Nephron progenitor cell (in vitro differentiated cells): Measurements from ENCODE around the gene ZNF560.
"Not testable (repeated sequence)": the region's sequence is repeated elsewhere in the genome, so short reads cannot be mapped to it uniquely, and the experiment has no call there.

Source experiments
- DNase-seq: peaks from one replicate; pipeline ENCODE4 v3.0.0; 2021
- H3K27ac Mint-ChIP-seq: 2 replicates; pipeline ENCODE4 v1.8.0; 2021; ENCODE audit warnings: mild to moderate bottlenecking, moderate library complexity, mixed read lengths
- H3K27me3 Mint-ChIP-seq: 2 replicates; pipeline ENCODE4 v1.8.0; 2021; ENCODE audit warnings: mild to moderate bottlenecking, low read depth, mixed read lengths; ENCODE audit not compliant: poor library complexity
- H3K36me3 Mint-ChIP-seq: 2 replicates; pipeline ENCODE4 v1.8.0; 2021; ENCODE audit warnings: low read depth, mixed read lengths
- H3K4me1 Mint-ChIP-seq: 2 replicates; pipeline ENCODE4 v1.8.0; 2021; ENCODE audit warnings: mixed read lengths
- H3K4me3 Mint-ChIP-seq: 2 replicates; pipeline ENCODE4 v1.8.0; 2021; ENCODE audit warnings: mild to moderate bottlenecking, moderate library complexity, mixed read lengths
- H3K9me3 Mint-ChIP-seq: 2 replicates; pipeline ENCODE4 v1.8.0; 2021; ENCODE audit warnings: mild to moderate bottlenecking, moderate library complexity, mixed read lengths
- TF ChIP-seq, protein P1 (sequence below): fragments of 200-600 bp; sonication (generic); IDR thresholded peaks from 2 replicates; pipeline ENCODE4 v1.5.0; 2021; ENCODE audit warnings: antibody characterized with exemption

ZNF560 gene

DNA sequence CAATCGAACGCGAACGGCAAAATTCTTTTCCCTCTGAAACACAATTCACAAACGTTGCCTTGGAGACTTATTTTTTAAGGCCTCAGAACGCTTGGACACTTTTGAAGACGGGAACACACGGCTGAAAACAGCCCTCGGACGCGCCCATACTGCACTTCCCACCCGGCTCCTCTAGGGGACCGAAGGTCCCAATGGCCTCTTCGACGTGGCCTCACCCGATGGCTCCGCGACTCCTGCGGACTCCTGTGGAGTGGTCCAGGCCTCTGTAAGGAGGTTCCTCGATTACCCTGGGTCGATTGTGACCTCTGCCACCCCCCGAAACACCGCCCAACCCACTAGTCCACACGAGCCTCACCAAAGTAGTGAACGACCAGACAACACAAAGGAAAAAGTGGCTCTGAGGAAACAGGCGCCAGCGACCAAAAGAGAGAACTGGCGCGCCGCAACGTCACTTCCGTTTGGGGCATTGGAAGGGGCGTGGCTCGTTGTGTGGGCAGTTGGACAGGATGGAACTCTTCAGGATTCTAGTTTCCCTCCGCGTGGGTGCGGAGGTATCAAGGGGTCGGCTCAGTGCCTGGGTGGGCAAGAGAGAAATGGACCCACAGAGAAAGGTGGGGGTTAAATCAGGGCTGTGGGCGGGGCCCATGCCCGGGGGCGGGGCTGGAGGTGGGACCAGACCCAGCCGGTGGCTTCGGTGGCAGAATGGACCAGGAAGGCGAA, at the start of gene ZNF560:
Gene ZNF560, minus strand, starts transcription at position 434 of the 720 bp plus-strand sequence. CDS start 23,303 bp downstream, outside the sequence.
- TF ChIP-seq, protein P1, sequence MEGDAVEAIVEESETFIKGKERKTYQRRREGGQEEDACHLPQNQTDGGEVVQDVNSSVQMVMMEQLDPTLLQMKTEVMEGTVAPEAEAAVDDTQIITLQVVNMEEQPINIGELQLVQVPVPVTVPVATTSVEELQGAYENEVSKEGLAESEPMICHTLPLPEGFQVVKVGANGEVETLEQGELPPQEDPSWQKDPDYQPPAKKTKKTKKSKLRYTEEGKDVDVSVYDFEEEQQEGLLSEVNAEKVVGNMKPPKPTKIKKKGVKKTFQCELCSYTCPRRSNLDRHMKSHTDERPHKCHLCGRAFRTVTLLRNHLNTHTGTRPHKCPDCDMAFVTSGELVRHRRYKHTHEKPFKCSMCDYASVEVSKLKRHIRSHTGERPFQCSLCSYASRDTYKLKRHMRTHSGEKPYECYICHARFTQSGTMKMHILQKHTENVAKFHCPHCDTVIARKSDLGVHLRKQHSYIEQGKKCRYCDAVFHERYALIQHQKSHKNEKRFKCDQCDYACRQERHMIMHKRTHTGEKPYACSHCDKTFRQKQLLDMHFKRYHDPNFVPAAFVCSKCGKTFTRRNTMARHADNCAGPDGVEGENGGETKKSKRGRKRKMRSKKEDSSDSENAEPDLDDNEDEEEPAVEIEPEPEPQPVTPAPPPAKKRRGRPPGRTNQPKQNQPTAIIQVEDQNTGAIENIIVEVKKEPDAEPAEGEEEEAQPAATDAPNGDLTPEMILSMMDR: no peak
- Mint-ChIP-seq H3K27ac (no peak within 1 kb of the TSS), H3K4me1 (no peaks in the 10 kb centered on the region), H3K36me3 (no peaks in the 10 kb centered on the region), H3K4me3 (no peak within 1 kb of the TSS), H3K9me3 (peaks cover 91% of the 10 kb centered on the region), H3K27me3 (no peaks in the 10 kb centered on the region)
- DNase-seq: no peak

DNA sequence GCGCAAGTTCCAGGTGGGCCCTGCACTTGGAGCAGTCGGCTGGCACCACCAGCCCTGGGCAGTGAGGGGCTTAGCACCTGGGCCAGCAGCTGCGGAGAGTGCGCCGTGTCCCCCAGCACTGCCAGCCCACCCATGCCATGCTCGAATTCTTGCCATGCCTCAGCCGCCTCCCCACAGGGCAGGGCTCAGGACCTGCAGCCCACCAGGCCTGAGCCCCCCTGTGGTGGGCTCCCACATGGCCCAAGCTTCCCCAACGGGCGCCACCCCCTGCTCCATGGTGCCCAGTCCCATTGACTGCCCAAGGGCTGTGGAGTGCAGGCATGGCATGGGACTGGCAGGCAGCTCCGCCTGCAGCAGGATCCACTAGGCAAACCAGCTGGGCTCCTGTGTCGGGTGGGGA, 49.5 kb upstream of the ZNF560 start:
- Mint-ChIP-seq H3K36me3 (peaks cover 14% of the 10 kb centered on the region), H3K4me1 (no peaks in the 10 kb centered on the region), H3K27ac (no peak overlapping the region), H3K27me3 (peaks cover 4% of the 10 kb centered on the region), H3K4me3 (no peak overlapping the region), H3K9me3 (peaks cover 40% of the 10 kb centered on the region)
- TF ChIP-seq, protein P1: no peak
- DNase-seq: no peak

DNA sequence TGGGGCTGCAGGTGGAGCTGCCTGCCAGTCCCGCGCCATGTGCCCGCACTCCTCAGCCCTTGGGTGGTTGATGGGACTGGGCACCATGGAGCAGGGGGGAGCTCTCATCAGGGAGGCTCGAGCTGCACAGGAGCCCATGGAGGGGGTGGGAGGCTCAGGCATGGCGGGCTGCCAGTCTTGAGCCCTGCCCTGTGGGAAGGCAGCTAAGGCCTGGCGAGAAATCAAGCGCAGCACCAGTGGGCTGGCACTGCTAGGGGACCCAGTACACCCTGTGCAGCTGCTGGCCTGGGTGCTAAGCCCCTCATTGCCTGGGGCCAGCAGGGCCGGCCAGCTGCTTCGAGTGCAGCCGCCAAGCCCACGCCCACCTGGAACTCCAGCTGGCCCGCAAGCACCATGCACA, 42.9 kb upstream of the ZNF560 start:
- DNase-seq, H3K4me3 Mint-ChIP-seq, H3K27ac Mint-ChIP-seq, H3K27me3 Mint-ChIP-seq, H3K4me1 Mint-ChIP-seq: not testable (repeated sequence)
- peaks cover 57% of the 10 kb centered on the region for H3K9me3 Mint-ChIP-seq
- peaks cover 40% of the 10 kb centered on the region for H3K36me3 Mint-ChIP-seq

DNA sequence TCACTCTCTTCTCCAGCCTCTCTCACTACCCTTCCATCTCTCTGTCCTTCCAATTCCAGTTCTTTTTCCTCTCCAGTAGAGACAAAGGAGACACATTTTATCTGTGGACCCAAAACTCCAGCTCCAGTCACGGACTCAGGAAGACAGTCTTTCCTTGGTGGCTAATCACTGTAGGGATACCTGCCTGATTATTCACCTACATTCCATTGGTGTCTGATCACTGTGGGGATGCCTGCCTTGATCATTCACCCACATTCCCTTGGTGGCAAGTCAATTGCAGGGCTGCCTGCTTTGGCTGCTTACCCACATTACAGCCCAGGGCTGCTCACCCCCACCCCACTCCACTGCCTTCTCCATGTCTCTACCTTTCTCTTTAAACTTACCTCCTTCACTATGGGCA, 41.5 kb upstream of the ZNF560 start:
- Mint-ChIP-seq H3K9me3 (peaks cover 71% of the 10 kb centered on the region), H3K27ac (peak overlapping the region; percentile 15)
- DNase-seq: not testable (repeated sequence)

DNA sequence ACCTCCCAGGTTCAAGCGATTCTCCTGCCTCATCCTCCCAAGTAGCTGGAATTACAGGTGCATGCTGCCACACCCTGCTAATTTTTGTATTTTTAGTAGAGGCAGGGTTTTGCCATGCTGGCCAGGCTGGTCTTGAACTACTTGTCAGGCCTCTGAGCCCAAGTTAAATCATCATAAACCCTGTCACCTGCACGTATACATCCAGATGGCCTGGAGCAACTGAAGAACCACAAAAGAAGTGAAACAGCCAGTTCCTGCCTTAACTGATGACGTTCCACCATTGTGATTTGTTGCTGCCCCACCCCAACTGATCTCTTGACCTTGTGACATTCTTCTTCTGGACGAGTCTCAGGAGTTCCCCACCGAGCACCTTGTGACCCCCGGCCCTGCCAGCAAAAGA, 40.8 kb upstream of the ZNF560 start:
- not testable (repeated sequence) for H3K27ac Mint-ChIP-seq, DNase-seq
- H3K36me3 Mint-ChIP-seq: peaks cover 61% of the 10 kb centered on the region

More for the DNA sequence above, 41.5 kb upstream of the ZNF560 start:
- not testable (repeated sequence) for H3K27me3 Mint-ChIP-seq, H3K4me1 Mint-ChIP-seq
- Mint-ChIP-seq H3K4me3 (peak overlapping the region; percentile 94), H3K36me3 (peaks cover 54% of the 10 kb centered on the region)

DNA sequence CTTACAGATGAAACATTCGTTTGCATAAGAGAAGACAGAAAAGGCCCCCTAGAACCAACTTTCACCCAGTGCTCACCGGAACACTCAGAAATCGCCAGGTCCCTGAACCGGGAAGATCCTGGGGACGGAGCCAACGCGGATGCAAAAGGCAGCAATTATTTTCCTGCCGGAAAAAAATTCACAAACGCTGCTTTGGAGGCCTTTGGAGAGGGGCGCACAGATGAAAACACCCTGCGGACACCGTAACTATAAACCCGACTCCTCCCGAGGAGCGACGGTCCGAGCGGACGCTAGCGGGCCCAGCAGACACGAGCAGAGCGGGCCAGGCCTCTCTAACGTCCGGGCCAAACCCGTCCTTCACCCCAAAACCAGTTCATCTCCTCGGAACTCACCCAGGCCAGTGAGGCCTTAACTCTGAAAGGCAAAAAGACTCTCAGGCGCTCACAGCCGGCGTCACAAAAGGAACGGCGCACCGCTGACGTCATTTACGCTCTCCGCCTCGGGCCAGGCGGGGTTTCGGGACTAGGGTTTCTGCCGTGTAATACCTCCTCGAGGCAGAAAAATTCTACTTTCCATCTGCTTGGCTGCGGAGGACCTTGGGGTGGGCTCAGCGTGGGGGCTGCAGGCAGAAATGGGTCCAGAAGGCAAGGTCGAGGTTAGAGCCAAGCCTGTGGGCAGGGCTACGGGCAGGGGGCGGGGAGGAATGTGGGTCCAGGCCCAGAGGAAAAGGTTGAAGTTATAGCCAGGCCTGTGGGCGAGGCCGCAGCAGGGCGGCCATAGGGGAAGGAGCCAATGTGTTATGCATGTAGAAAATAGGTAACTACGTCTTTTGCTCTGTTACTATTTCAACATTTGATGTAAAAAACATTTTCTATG, 40.0 kb upstream of the ZNF560 start, which contains the start of gene ZNF426:
Gene ZNF426, minus strand, starts transcription at position 463 of the 876 bp plus-strand sequence. CDS start 2,413 bp downstream, outside the sequence.
- H3K9me3 Mint-ChIP-seq: peaks cover 86% of the 10 kb centered on the region
- peaks cover 69% of the 10 kb centered on the region for H3K36me3 Mint-ChIP-seq
- H3K27ac Mint-ChIP-seq: peak within 1 kb of the TSS; percentile 100
- DNase-seq: peak; percentile 78
- peak within 1 kb of the TSS; percentile 94 for H3K4me3 Mint-ChIP-seq
- peaks cover 6% of the 10 kb centered on the region for H3K27me3 Mint-ChIP-seq
- TF ChIP-seq, protein P1: no peak
- H3K4me1 Mint-ChIP-seq: no peaks in the 10 kb centered on the region

More for the DNA sequence above, 40.8 kb upstream of the ZNF560 start:
- Mint-ChIP-seq H3K9me3 (peaks cover 78% of the 10 kb centered on the region), H3K4me3 (peak overlapping the region; percentile 94)
- H3K4me1 Mint-ChIP-seq, H3K27me3 Mint-ChIP-seq: not testable (repeated sequence)

DNA sequence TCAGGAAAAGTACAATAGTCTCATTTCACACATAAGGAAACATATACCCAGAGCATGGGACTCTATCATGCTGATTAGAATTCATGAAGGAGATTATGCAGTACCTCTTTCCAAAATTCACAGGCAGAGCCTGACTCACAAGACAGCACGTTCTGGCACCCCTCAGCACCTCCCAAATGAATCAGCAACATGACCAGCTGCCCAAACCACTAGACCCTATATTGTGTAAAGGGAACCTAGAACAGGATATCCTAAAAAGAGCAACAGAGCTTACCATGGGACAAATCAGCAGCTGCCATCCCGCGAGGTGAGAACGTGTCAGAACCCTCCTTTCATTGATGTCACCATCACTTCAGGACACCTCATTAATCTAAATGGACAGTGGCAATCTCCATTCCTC, 37.5 kb upstream of the ZNF560 start:
- peaks cover 10% of the 10 kb centered on the region for H3K27me3 Mint-ChIP-seq
- H3K36me3 Mint-ChIP-seq: peaks cover 94% of the 10 kb centered on the region
- no peak for DNase-seq
- TF ChIP-seq, protein P1: no peak
- H3K4me1 Mint-ChIP-seq: no peaks in the 10 kb centered on the region
- H3K4me3 Mint-ChIP-seq: peak overlapping the region; percentile 54
- H3K27ac Mint-ChIP-seq: no peak overlapping the region
- H3K9me3 Mint-ChIP-seq: peaks cover 100% of the 10 kb centered on the region
